ENCODE results near the gene HDLBP.

The HDLBP gene

DNA sequence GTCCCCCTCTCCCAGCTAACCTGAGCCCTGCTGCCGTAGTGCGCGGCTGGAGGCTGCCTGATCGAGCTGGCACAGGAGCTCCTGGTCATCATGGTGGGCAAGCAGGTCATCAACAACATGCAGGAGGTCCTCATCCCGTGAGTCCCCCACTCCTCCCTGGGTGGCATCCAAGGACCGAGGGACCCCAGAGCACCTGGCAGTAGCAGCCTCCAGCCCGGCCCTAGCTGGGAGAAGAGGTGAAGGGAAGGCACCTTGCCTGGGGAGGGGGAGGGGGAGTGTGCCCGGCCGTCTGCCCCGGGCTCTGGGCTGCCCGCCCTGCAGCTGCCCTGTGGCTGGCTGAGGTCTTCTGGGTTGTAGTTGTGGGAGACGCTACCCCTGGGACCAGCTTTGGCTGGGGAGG is 100.7 kb downstream of the HDLBP start:
- no peak for TF ChIP-seq CTCF (IDR thresholded peaks at IDR 0.05; ENCODE audit: low read depth, low read length)
- no peak overlapping the region for H3K4me3 ChIP-seq (ENCODE audit: low read depth, low read length)

DNA sequence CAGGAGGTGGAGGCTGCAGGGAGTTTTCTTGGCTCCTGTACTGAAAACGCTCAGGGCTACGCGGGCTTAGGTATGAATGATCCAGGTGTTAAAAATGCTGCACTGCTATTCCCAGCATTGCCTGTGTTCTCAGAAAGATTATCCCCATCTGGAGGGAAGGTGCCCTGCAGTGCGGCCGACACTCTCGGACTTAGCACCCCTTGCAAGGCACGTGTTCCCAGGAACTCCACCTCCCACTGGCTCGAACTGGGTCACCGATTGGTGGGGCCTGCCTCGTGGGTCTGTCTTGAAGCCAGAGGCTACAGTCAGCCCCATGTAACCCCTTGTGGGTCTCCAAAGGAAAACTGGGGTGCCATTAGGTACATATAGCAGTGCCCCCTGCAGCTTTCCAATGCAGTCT is 101.3 kb downstream of the HDLBP start:
- no peak overlapping the region for H3K4me3 ChIP-seq (ENCODE audit: low read depth, low read length)
- TF ChIP-seq CTCF (IDR thresholded peaks at IDR 0.05; ENCODE audit: low read depth, low read length): no peak

GRCh38 chr2:241213567-241213966 is 101.9 kb downstream of the HDLBP start:
- TF ChIP-seq CTCF (IDR thresholded peaks at IDR 0.05; ENCODE audit: low read depth, low read length): no peak
- no peak overlapping the region for H3K4me3 ChIP-seq (ENCODE audit: low read depth, low read length)

GRCh38 chr2:241213041-241213440 is 102.4 kb downstream of the HDLBP start:
- TF ChIP-seq CTCF (IDR thresholded peaks at IDR 0.05; ENCODE audit: low read depth, low read length): no peak
- H3K4me3 ChIP-seq (ENCODE audit: low read depth, low read length): no peak overlapping the region

GRCh38 chr2:241211276-241211675 is 104.2 kb downstream of the HDLBP start:
- no peak overlapping the region for H3K4me3 ChIP-seq (ENCODE audit: low read depth, low read length)
- TF ChIP-seq CTCF (IDR thresholded peaks at IDR 0.05; ENCODE audit: low read depth, low read length): no peak

- no peak for TF ChIP-seq CTCF (IDR thresholded peaks at IDR 0.05; ENCODE audit: low read depth, low read length)
- no peak overlapping the region for H3K4me3 ChIP-seq (ENCODE audit: low read depth, low read length)
Observed at GRCh38 chr2:241209271-241209670, 106.2 kb downstream of the HDLBP start.

DNA sequence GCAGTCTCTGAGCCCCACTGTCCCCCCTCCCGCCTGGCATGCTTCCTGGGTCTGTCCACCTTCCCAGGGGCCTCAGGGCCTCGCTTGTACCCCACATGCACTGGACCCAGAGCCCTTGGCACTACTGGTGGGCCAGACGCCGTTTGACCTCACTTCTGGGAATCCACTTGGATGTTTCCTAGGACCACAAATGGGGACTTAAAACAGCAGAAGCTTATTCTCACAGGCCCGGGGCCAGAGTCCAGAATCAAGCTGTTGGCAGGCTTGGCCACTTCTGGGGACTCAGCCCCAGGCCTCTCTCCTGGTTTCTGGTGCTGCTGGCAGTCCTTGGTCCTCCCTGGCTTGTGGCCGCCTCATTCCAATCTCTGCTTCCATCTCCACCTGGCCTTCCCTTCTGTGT is 107.4 kb downstream of the HDLBP start:
- TF ChIP-seq CTCF (IDR thresholded peaks at IDR 0.05; ENCODE audit: low read depth, low read length): no peak
- H3K4me3 ChIP-seq (ENCODE audit: low read depth, low read length): no peak overlapping the region

All from WI38 (cell line).